ENCODE measurements around the gene AGFG1.
"Not testable (repeated sequence)": the region's sequence is repeated elsewhere in the genome, so short reads cannot be mapped to it uniquely, and the experiment has no call there.

Gene AGFG1

DNA sequence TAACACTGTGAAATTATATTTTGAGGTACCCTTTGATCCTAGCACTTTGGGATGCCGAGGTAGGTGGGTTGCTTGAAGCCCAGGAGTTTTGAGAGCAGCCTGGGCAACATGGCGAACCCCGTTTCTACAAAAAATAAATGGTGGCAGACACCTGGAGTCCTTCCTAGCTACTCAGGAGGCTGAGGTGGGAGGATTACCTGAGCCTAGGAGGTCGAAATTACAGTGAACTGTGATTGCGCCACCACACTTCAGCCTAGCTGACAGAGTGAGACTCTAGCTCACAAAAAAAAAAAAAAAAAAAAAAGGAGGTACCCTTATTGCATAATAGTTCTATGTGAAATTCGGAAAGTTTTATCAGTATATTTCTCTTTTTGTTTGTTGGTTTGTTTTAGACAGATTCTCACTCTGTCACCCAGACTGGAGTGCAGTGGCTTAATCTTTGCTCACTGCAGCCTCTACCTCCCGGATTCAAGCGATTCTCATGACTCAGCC is 67.6 kb downstream of the AGFG1 start:
- DNase-seq (ENCODE audit: low read depth in 2 of 2) = no peak

DNA sequence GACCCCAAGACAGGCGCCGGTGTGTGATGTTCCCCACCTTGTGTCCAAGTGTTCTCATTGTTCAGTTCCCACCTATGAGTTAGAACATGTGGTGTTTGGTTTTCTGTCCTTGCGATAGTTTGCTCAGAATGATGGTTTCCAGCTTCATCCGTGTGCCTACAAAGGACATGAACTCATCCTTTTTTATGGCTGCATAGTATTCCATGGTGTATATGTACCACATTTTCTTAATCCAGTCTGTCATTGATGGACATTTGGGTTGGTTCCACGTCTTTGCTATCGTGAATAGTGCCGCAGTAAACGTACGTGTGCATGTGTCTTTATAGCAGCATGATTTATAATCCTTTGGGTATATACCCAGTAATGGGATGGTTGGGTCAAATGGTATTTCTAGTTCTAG is 68.4 kb downstream of the AGFG1 start:
- not testable (repeated sequence) for DNase-seq (ENCODE audit: low read depth in 2 of 2)

DNA sequence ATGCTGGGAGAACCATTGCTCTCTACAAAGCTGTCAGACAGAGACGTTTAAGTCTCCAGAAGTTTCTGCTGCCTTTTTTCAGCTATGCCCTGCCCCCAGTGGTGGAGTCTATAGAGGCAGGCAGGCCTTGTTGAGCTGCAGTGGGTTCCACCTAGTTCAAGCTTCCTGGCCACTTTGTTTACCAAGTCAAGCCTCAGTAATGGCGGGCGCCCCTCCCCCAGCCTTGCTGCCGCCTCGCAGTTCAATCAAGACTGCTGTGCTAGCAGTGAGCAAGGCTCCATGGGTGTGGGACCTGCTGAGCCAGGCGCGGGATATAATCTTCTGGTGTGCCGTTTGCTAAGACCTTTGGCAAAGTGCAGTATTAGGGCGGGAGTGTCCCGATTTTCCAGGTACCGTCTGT is 74.0 kb downstream of the AGFG1 start:
- DNase-seq (ENCODE audit: low read depth in 2 of 2) = no peak

DNA sequence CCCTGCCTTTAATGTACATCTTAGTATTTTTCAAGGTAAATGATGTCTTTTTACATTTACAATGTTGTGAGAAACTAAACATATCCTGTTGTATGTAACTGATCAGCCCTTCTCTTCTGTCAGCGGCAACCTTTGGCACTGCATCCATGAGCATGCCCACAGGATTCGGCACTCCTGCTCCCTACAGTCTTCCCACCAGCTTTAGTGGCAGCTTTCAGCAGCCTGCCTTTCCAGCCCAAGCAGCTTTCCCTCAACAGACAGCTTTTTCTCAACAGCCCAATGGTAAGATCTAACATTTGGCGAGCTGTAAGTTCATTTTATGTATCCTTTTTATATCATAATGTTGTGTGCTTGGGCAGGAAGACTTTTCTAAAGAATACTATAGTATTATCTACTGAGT is 79.9 kb downstream of the AGFG1 start:
- DNase-seq (ENCODE audit: low read depth in 2 of 2) = no peak

DNA sequence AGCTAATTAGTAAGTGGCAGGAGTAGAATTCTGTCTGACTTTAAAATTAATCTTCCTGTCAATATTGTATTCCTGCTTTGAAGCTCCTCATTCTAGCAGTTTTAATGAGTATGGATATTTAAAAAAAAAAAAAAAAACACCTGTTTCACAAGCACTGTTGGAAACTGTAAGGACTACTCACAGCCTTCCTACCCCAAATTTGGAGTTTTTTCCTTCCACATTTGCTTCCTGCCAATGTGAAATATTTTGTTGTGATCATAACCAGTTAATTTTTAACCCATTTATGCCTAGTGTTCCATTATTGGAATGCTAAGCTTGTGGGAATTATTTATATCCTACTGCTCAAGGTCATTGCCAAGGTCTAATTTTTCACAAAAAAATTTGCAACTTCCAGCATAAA is 90.6 kb downstream of the AGFG1 start:
- no peak for DNase-seq (ENCODE audit: low read depth in 2 of 2)

DNA sequence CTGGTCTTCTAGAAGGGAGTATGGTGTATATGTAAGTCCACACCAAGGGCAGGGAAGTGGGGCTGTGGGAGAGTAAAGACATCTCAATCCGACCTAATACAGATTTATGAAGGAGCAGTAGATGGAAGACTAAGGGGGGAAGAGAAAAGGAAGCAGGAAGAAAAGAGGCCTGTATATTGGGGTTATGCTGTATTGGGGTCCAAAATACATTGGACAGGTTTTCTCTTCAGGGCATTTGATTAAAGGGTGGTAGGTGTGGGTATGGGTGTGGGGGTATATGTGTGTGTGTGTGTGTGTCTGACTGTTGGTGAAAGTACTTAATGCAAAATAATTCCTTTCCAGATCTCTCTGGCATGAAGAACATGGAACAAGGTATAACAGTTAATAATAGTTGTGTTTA is 93.1 kb downstream of the AGFG1 start:
- DNase-seq (ENCODE audit: low read depth in 2 of 2) = no peak

DNA sequence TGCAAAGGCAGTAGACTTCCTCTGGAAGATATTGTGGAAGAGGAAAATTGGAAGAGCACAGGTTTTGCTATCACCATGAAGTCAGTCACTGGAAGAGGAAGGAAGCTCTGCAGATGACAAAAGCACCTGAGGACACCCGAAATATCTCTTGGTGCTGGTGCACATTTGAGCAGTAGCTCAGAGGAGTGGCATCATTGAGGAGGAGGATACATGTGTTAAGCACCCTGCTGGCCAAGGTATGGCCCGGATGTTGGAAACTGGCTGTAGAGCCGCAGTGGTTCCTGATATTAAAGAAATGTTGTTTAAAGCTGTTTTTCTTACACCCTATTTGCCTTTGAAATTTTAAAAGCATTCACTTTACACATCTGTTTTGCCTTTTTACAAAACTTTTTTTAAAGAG is 94.1 kb downstream of the AGFG1 start:
- DNase-seq (ENCODE audit: low read depth in 2 of 2) = no peak

DNA sequence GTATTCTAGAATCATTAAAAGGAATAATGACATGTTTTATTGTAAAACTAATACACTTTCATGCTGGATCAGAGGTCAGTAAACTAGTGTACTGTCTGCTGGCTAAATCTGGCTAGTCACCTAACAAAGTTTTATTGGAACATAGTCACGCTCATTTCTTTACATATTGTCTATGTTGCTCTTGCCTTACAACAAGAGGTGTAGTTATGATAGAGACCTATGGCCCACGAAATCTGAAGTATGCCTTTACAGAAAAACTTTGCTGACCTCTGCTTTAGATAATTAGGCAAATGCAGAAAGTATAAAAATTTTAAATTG is 96.9 kb downstream of the AGFG1 start:
- DNase-seq (ENCODE audit: low read depth in 2 of 2) = no peak

DNA sequence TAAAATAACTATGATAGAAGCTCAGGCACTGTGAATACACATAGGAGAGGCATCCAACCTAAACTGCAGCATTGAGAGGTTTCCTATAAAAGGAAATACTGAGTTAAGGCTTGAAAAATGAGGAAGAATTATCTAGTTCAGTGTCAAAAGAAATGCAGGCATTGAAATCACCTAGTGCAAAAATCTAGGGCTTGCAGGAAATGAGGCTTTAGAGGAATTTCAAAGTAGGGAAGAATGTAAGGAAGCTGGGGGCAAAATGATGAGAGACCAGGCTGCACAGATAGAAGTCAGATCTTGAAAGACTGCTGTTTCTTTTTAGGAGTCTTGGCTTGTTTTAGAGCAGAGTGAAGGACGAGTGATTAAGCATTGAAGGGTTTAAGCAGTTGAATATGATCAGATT is 98.7 kb downstream of the AGFG1 start:
- DNase-seq (ENCODE audit: low read depth in 2 of 2) = no peak

DNA sequence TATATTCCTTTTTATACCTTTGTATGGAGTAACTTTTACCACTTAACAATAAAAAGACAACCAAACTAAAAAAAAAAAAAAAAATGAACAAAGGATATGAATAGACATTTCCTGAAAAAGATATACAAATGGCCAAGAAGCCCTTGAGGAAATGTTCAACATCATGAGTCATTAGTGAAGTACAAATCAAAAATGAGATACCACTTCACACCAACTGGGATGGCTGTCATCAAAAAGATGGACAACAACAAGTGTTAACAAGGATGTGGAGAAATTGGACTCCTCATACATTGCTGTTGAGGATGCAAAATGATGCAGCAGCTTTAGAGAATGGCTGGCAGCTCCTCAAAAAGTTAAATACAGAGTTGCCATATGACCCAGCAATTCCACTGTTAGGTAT is 104.2 kb downstream of the AGFG1 start:
- no peak for DNase-seq (ENCODE audit: low read depth in 2 of 2)

DNA sequence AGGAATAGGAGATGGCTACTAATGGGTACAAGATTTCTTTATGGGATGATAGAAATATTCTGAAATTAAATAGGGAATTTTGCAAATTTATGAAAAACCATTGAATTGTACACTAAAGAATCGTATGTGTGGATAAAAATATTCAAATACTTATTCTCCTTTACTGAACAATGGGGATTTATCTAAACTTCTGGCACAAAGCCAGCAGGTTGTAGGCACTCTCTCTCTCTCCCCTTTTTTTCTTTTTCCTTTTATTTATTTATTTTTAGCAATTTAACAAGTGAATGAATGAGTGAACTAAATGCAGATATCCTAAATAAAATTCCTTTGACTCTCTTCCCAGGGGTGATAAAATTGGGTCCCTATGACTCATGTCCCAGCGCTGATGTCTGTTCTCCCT is 104.9 kb downstream of the AGFG1 start:
- no peak for DNase-seq (ENCODE audit: low read depth in 2 of 2)

DNA sequence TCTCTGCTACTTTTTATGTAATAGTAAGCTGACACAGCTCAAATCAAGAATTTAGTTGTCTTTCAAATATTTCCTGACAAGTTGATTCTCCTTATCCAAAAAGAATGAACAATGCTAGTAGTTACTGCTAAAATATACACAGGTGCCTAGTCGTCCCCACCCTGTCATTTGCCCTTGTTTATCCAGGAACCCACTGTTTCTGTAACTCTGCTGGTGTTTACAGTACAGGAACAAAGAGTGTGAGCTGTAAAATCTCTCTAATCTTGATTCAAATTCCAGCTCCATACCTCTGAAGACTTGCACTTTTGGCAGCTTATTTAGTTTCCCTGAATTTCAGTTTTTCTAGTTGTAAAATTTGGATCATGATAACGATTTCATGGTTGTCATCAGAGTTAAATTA is 105.6 kb downstream of the AGFG1 start:
- no peak for DNase-seq (ENCODE audit: low read depth in 2 of 2)

DNA sequence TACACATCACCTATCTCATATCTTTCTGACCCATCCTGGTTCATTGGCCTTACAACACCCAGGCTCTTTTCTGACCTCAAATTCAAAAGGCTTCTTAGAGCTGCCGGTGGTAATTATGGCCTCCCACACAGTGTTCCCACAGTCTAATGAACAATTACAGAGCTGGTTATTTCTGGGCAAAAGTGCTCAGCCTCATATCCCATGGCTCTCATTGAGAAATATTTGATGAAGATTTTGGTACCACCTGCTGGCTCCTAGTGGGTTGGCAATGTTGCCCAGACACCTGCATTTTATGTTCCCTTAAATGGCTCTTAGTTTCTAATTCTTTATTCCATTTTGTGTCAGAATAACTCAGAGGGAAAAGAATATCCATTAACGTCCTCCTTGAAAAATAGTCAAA is 106.7 kb downstream of the AGFG1 start:
- DNase-seq (ENCODE audit: low read depth in 2 of 2) = no peak

DNA sequence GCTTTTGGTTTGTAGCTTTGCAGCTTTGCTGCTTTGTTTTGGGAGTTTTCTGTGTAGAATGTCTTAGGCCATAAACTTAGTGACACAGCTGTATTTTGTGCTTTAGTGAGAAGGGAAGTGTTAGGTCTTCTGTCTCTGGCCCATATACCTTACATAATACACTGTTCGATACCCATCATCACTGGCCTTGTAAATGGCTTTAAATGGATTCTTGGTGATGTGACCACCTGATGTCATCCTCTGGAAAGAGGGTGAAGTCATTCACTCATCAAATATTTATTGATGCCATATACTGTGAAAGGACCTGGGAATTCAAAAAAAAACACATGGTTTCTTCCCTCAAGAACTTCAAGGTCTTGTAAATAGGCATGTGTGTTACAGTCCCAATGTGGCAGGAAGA is 107.8 kb downstream of the AGFG1 start:
- DNase-seq (ENCODE audit: low read depth in 2 of 2) = no peak

DNA sequence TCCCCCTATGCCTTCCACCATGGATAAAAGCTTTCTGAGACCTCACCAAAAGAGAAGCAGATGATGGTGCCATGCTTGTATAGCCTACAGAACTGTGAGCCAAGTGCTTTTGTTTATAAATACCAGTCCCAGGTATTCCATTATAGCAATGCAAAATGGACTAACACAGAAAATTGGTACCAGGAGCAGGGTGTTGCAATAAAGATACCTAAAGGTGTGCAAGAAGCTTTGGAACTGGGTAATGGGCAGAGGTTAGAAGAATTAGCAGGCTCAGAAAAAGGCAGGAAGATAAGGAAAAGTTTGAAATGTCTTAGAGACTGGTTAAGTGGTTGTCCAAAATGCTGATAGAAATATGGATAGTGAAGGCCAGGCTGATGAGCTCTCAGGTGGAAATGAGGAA is 110.4 kb downstream of the AGFG1 start:
- no peak for DNase-seq (ENCODE audit: low read depth in 2 of 2)

DNA sequence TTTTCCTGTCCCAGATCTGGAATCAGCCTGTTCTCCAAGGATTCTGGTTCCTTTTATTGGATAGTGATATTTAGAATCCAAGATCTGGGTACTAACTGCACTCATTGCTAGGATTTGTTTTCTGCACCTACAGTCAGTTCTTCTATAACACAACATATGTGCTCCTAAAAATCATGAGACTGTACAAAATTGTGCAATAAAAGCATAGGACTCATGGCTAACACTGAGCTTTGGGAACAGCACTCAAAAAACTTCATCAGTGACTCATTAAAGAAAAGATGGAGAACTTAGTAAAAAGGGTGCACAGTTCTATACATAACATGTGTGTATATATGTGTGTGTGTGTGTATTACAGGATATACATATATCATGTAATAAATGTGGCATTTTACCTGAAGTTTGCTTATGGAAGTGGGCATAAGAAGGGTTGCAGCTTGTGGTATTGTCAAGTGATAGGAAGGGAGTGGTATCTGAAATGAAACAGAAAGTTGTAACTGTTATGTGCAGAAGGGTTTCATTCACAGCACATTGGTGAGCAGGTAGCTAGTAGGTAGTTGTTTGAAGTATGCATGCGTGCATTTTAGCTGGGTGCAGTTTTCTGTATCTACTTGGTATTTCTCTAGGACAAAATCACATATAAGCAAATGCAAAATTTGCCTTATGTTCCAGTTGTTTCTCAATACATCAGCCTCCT is 120.9 kb downstream of the AGFG1 start:
- no peak for DNase-seq (ENCODE audit: low read depth in 2 of 2)

DNA sequence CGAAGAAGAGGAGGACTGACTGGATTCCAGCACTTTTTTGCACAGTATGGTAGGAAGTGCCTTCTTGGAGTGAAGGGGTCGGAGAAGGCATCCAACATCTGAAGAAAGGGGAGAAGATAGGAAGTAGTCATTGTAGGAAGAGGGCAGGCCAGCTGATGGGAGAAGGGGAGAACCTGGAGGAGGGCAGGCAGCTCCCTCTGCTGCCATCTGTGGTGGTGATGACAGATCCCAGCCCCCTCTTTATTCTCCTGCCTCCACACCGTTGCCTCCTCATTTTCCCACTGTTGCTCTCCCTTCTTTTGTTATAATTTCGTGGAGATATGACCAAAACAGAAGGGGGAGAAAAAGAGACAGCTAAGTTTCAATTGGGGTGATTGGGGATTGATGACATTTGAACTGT is 123.8 kb downstream of the AGFG1 start:
- DNase-seq (ENCODE audit: low read depth in 2 of 2) = no peak

DNA sequence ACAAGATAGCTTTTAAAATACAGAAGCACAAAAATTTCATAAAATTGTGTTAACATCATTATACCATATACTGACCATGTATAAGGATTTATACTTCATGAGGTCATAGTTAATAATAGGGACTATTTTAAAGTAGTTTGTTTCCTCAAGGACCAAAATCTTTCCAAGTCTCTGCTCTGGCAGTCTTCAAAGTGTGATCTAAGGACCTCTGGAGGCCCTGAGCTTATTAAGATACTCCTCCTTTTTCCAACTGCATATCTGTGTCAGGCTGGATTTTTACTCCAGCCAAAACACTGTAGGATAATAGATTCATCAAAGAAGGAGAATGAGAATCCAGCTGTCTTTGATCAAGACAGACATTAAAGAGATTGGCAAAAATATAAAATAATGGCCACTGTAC is 125.1 kb downstream of the AGFG1 start:
- DNase-seq (ENCODE audit: low read depth in 2 of 2) = no peak

DNA sequence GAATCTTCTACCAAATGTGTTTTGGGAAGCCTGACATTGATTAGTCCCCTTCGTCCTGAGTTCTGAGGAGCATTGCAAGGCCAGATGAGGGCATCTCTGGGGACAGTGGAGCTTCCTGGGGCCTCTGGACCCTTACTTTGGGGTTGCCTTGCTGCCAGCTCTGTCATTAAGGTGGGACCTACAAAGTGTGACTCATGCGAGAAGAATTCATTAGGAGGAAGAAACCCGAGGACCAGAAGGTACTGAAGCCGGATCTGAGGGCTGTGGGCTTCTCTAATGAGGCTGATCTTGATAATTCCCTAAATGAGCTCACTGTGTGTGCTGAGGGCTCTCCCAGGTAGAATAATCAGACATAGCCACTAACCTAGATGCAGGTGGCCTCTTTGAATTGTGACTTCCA is 126.0 kb downstream of the AGFG1 start:
- no peak for DNase-seq (ENCODE audit: low read depth in 2 of 2)

DNA sequence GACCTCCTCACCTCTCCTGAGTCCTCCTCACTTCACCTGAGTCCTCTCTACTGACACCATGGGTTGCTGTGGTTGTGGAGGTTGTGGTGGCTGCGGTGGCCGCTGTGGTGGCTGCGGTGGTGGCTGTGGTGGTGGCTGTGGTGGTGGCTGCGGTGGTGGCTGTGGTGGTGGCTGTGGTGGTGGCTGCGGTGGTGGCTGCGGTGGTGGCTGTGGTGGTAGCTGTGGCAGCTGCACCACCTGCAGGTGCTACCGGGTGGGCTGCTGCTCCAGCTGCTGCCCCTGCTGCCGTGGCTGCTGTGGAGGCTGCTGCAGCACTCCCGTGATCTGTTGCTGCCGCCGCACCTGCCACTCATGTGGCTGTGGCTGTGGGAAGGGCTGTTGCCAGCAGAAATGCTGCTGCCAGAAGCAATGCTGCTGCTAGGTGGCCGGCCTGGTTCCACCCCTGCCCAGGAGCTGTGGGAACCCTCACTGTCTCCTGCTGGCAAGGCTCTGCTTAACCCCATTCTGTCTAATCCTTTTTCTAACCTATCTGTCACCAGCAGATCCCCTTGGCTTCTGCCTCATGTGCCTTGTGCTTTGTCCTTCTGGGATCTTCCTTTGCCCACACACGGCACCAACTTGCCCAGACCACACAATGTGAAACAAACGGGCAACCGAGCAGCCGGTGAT is 127.0 kb downstream of the AGFG1 start, which contains the start of gene SCYGR2:
TSS of gene SCYGR2 (plus strand) at position 59 of the 669 bp plus-strand sequence. CDS start at position 59, 0 bp downstream.
- not testable (repeated sequence) for DNase-seq (ENCODE audit: low read depth in 2 of 2)

DNA sequence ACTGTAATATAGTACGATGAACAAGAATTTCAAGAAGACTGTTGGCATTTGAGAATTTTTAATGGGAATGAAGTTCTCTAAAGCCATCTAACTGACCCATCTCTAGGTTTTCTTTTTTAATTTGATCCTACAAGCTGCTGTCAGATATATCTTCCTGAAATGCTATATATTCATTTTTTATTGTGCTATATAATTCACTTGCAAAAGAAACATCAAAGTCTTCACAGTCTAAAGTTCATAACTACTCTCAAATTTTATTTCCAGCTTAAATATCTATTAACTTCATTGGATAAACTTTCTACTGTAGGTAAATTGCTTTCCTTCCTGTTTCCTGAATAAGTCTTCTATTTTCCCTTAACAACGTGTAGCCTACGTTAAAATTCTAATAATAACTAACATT is 130.4 kb downstream of the AGFG1 start:
- no peak for DNase-seq (ENCODE audit: low read depth in 2 of 2)

DNA sequence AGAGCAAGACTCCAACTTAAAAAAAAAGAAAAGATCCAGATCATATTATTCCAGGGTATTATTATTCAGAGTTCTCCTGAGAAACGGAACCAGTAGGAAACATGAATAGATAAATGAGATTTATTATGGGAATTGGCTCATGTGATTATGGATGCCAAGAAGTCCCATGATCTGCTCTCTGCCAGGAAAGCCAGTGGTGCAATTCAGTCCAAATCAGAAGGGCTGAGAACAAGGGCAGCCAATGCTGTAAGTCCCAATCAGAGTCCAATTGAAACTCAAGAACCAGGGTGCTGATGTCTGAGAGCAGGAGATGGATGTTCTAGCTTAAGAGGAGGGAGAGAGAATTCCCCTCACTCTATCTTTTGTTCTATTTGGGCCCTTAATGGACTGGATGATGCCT is 134.5 kb downstream of the AGFG1 start:
- DNase-seq (ENCODE audit: low read depth in 2 of 2) = no peak

DNA sequence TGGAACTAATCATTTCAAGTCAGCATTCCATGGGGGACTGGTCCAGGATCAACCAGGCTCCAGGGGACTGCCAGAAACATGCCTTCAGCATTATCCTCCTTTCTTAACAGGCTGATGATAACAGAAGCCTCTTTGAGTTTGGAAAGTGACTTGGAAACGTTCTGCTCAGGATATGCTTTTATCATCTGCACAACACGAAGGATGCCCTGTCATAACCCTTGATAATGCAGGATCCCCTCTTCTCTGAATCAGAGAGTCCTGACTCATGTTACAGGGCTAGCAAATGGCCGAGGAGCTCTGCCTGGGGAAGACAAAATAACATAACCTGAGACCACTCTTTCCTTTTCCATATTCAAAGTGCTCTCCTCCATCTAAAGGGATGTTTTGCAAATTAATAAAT is 136.0 kb downstream of the AGFG1 start:
- no peak for DNase-seq (ENCODE audit: low read depth in 2 of 2)

Data from stimulated activated CD4-positive, alpha-beta T cell treated with anti-CD3 and anti-CD28 coated beads, Interleukin-15, amount 100 ng/mL, for 48 hours (primary cell).